GM12878 (cell line): ENCODE measurements around the gene SIGLEC6. TPM values are rescaled to one million over a fixed set of nuclear protein-coding genes. Genes with fewer than 3 reads are reported as not detected.

Source experiments
- ATAC-seq: fragments of 200-7000 bp; cut with Tn5 transposase; 3 replicates; pipeline ENCODE4 v1.9.1; 2020; ENCODE audit warnings: mild to moderate bottlenecking, moderate library complexity
- BruUV-seq: library from RNA; stranded (reverse); fragments of 400-500 nt; replicated peaks from 2 replicates; lab custom pipeline; 2021; lab: Mats Ljungman, UMichigan
- CTCF ChIA-PET: fragments of 300-600 bp; sonication (Branson Sonifier 250); formaldehyde crosslinking; extraction: SDS; loops from one replicate; lab custom pipeline; 2021; ENCODE audit warnings: inconsistent platforms; lab: Yijun Ruan, JAX
- POLR2A ChIA-PET: fragments of 350-600 bp; formaldehyde crosslinking; extraction: SDS; loops from one replicate; lab custom pipeline; 2021; ENCODE audit warnings: inconsistent platforms; lab: Charles Lee
- RAD21 ChIA-PET: fragments of 300-600 bp; sonication (Branson Sonifier 250); formaldehyde crosslinking; loops from one replicate; lab custom pipeline; 2023; ENCODE audit warnings: antibody characterized with exemption; ENCODE audit not compliant: unreplicated experiment; lab: Charles Lee
- SMC1A ChIA-PET: fragments of 300-600 bp; sonication (Branson Sonifier 250); formaldehyde crosslinking; loops from one replicate; lab custom pipeline; 2023; ENCODE audit not compliant: unreplicated experiment, uncharacterized antibody; lab: Charles Lee
- DNase-seq: peaks from one replicate; pipeline ENCODE4 v3.0.0-alpha.2; 2011; ENCODE audit warnings: low read depth, low spot score
- FAIRE-seq: peaks from 3 replicates; lab custom pipeline; 2011; peaks lifted over from hg19 to GRCh38; lab: Jason Lieb, UNC
- H2AFZ ChIP-seq: 2 replicates; pipeline ENCODE4 v1.6.0; 2011; ENCODE audit warnings: low read depth, low read length, control low read depth; ENCODE audit not compliant: control insufficient read depth
- H3K27ac ChIP-seq: 2 replicates; pipeline ENCODE4 v1.5.1; 2011; ENCODE audit warnings: control low read depth; ENCODE audit not compliant: control insufficient read depth, insufficient read depth
- H3K27me3 ChIP-seq, 2 experiments: replicated peaks in 1 of 2; 2 replicates each; pipeline versions ENCODE4 v1.6.0 to v1.6.1; 2011; ENCODE audit warnings: low read length in 1 of 2; ENCODE audit not compliant: control insufficient read depth in 2 of 2, insufficient read depth in 2 of 2
- H3K36me3 ChIP-seq, 2 experiments: 2 replicates each; pipeline ENCODE4 v1.5.1; 2011; ENCODE audit warnings: low read length in 1 of 2; ENCODE audit not compliant: control insufficient read depth in 2 of 2, insufficient read depth in 2 of 2
- H3K4me1 ChIP-seq: 2 replicates; pipeline ENCODE4 v1.6.1; 2011; ENCODE audit warnings: mild to moderate bottlenecking, low read length, moderate library complexity, mixed read lengths; ENCODE audit not compliant: control insufficient read depth, insufficient read depth
- H3K4me2 ChIP-seq: 2 replicates; pipeline ENCODE4 v1.6.0; 2011; ENCODE audit warnings: control low read depth; ENCODE audit not compliant: control insufficient read depth, insufficient read depth
- H3K4me3 ChIP-seq: fragments of 200-600 bp; sonication (generic); 2 replicates; pipeline ENCODE4 v1.5.1; 2016
- H3K79me2 ChIP-seq: 2 replicates; pipeline ENCODE4 v1.6.0; 2011; ENCODE audit warnings: low read length; ENCODE audit not compliant: control insufficient read depth, insufficient read depth
- H3K9ac ChIP-seq: 2 replicates; pipeline ENCODE4 v1.8.0; 2011; ENCODE audit warnings: low read length, control low read depth, mixed read lengths; ENCODE audit not compliant: control insufficient read depth, insufficient read depth
- H3K9me3 ChIP-seq: replicated peaks from 3 replicates; pipeline ENCODE4 v1.5.1; 2011; ENCODE audit warnings: mild to moderate bottlenecking, low read length; ENCODE audit not compliant: control insufficient read depth, insufficient read depth
- H4K20me1 ChIP-seq: 2 replicates; pipeline ENCODE4 v1.6.0; 2011; ENCODE audit not compliant: control insufficient read depth, insufficient read depth
- CBX3 ChIP-seq: fragments of 200-600 bp; sonication (generic); IDR thresholded peaks from 2 replicates; pipeline ENCODE4 v1.6.1; 2016; ENCODE audit warnings: low read depth, borderline replicate concordance
- ETV6 ChIP-seq, 2 experiments: fragments of 450-650 bp in 1 of 2; IDR thresholded peaks in 1 of 2; conservative IDR thresholded peaks in 1 of 2; 2 replicates each; pipeline ENCODE4 v1.6.1; 2014; ENCODE audit warnings: antibody characterized with exemption in 1 of 2, borderline replicate concordance in 1 of 2, low read depth in 1 of 2, mild to moderate bottlenecking in 1 of 2, moderate library complexity in 1 of 2
- GATAD2B ChIP-seq: fragments of 450-650 bp; conservative IDR thresholded peaks from 2 replicates; pipeline ENCODE4 v1.6.1; 2017; ENCODE audit warnings: low read depth, mild to moderate bottlenecking, moderate library complexity
- NFXL1 ChIP-seq: fragments of 450-650 bp; IDR thresholded peaks from 2 replicates; pipeline ENCODE4 v1.6.1; 2017; ENCODE audit warnings: antibody characterized with exemption, mild to moderate bottlenecking, borderline replicate concordance
- NFYB ChIP-seq: IDR thresholded peaks from 2 replicates; pipeline ENCODE4 v1.6.1; 2011; ENCODE audit warnings: low read depth, mild to moderate bottlenecking, low read length, improper control_type of control experiment, moderate library complexity; ENCODE audit not compliant: insufficient read depth
- NKRF ChIP-seq: fragments of 450-650 bp; conservative IDR thresholded peaks from 2 replicates; pipeline ENCODE4 v1.6.1; 2017; ENCODE audit warnings: mild to moderate bottlenecking, moderate library complexity
- POLR2AphosphoS5 ChIP-seq: IDR thresholded peaks from 2 replicates; pipeline ENCODE4 v1.6.1; 2011; ENCODE audit warnings: mild to moderate bottlenecking, low read length, inconsistent platforms
- PRDM15 ChIP-seq: fragments of 450-650 bp; formaldehyde crosslinking; IDR thresholded peaks from 2 replicates; pipeline ENCODE4 v1.4.0; 2020; ENCODE audit warnings: mild to moderate bottlenecking, moderate library complexity
- SKIL ChIP-seq: fragments of 450-650 bp; IDR thresholded peaks from 2 replicates; pipeline ENCODE4 v1.6.1; 2017; ENCODE audit warnings: mild to moderate bottlenecking, low read depth, inconsistent platforms; ENCODE audit not compliant: poor library complexity, severe bottlenecking
- SMC3 ChIP-seq: IDR thresholded peaks from 2 replicates; pipeline ENCODE4 v1.6.1; 2011; ENCODE audit warnings: low read length, improper control_type of control experiment, borderline replicate concordance
- SPI1 ChIP-seq: IDR thresholded peaks from 2 replicates; pipeline ENCODE4 v1.6.1; 2011; ENCODE audit warnings: low read depth, mild to moderate bottlenecking, low read length, moderate library complexity, borderline replicate concordance; ENCODE audit not compliant: insufficient read depth
- SUZ12 ChIP-seq: fragments of 200-600 bp; sonication (generic); IDR thresholded peaks from one replicate; pipeline ENCODE4 v1.6.1; 2018; ENCODE audit warnings: antibody characterized with exemption, mild to moderate bottlenecking; ENCODE audit not compliant: unreplicated experiment
- YY1 ChIP-seq: IDR thresholded peaks from 2 replicates; pipeline ENCODE4 v1.6.1; 2011; ENCODE audit warnings: low read depth, mild to moderate bottlenecking, low read length
- WGBS: methylation state at CpG from one replicate; pipeline ENCODE4 v1.1.6; 2016; ENCODE audit warnings: low lambda C conversion rate; ENCODE audit not compliant: insufficient replicate concordance, insufficient coverage; ENCODE audit errors: missing lambda C conversion rate; 5-methylcytosine and 5-hydroxymethylcytosine counted together
- in situ Hi-C: fragments of 300-500 bp; cut with MboI; formaldehyde crosslinking; loops from 9 replicates; pipeline ENCODE4 v1.14.3; 2018; ENCODE audit warnings: mixed read lengths
- intact Hi-C: fragments of 100-400 bp; cut with micrococcal nuclease; formaldehyde crosslinking; loops from one replicate; pipeline ENCODE4 v1.14.2; 2022; ENCODE audit not compliant: unreplicated experiment
- polyA plus RNA-seq, 11 experiments: library from polyadenylated mRNA; depleted of rRNA in 4 of 11; unstranded in 6 of 11; stranded (reverse) in 5 of 11; fragments of >200 nt; fragmentation: Nextera tagmentation in 4 of 11; fragmentation: Illumina TruSeq in 1 of 11; extraction: Ambion mirVana in 4 of 11; extraction: Trizol in 1 of 11; gene quantifications; 1 replicate in 1 of 11; 2 replicates in 10 of 11; pipeline versions ENCODE4 v1.2.1 to v1.2.3, GENCODE V29; 2011 to 2016; ENCODE audit warnings: inconsistent platforms in 2 of 11, missing spikeins in 2 of 11, low read depth in 1 of 11
- total RNA-seq, 4 experiments: library from RNA; depleted of rRNA in 3 of 4; stranded (reverse); fragments of >200 nt in 3 of 4; fragmentation: Illumina TruSeq in 1 of 4; extraction: Trizol in 1 of 4; gene quantifications; 2 replicates each; pipeline versions ENCODE4 v1.2.1 to v1.2.3, GENCODE V29; 2013 to 2021

Gene SIGLEC6
- total and polyA plus RNA-seq, 10 of the 15 experiments (the other 5 are each of a cell fraction or from before 2014, with no cell fraction given), result 0.08 to 0.40 (median 0.27) TPM; not detected in 2

- no peak for TF ChIP-seq SPI1
- TF ChIP-seq PRDM15 (CRISPR knock-in tag), result no peak
- TF ChIP-seq NFXL1, result no peak
- no peak for TF ChIP-seq GATAD2B
- TF ChIP-seq NFYB, result no peak
Observed at GRCh38 chr19:51471527-51471926, 59.9 kb downstream of the SIGLEC6 start (continued).

- Histone ChIP-seq H3K4me3 (no peak overlapping the region), H3K4me2 (no peak overlapping the region), H3K79me2 (no peaks in the 10 kb centered on the region), H3K4me1 (no peaks in the 10 kb centered on the region), H2AFZ (no peak overlapping the region), H3K9me3 (no peaks in the 10 kb centered on the region; the same call in 2 of the 3 replicates), H3K27ac (no peak overlapping the region), H3K27me3 (no peaks in the 10 kb centered on the region; a peak in 1 of 4 replicates), H3K36me3 (no peaks in the 10 kb centered on the region), H4K20me1 (no peaks in the 10 kb centered on the region; the same call in 1 of the 2 replicates), H3K9ac (no peak overlapping the region)
- no peak for DNase-seq
- no TSS peak for BruUV-seq
- TF ChIP-seq YY1 (no peak), SKIL (no peak), NKRF (no peak), SUZ12 (no peak), ETV6 (conservative IDR thresholded peaks at IDR 0.05 in 1 of 2, IDR thresholded peaks at IDR 0.05 in 1 of 2; ENCODE audit: borderline replicate concordance in 1 of 2, low read depth in 1 of 2) (no peak), CBX3 (no peak), POLR2AphosphoS5 (no peak), SMC3 (no peak)
- RAD21 ChIA-PET, result interaction anchor here (1.6 to 5.4 kb wide), 2 partner anchors 45 to 187 kb away, joined by 3 to 133 read pairs; no protein-coding TSS in a partner anchor
- in situ Hi-C loops (loop anchor here (5.0 kb wide), 1 partner anchor 186 kb away; no protein-coding TSS in a partner anchor), intact Hi-C loops (loop anchor here (5.0 kb wide), 1 partner anchor 41 kb away; no protein-coding TSS in a partner anchor)
- FAIRE-seq, result no peak
- SMC1A ChIA-PET, result interaction anchor here (1.1 to 6.4 kb wide), 3 partner anchors 31 to 189 kb away, joined by 4 to 110 read pairs (median 5); no protein-coding TSS in a partner anchor
- no peak for ATAC-seq
- POLR2A ChIA-PET, result no interaction called here
- CTCF ChIA-PET, result interaction anchor here (0.9 to 10.8 kb wide), 8 partner anchors 9 to 307 kb away, joined by 3 to 281 read pairs (median 3); no protein-coding TSS in a partner anchor
- WGBS, result 46% methylated on average over 9 of the region's 9 CpGs
Observed at GRCh38 chr19:51470966-51471365, 60.5 kb downstream of the SIGLEC6 start.
